Measurements from ENCODE around the gene BOLA3.

The BOLA3 gene

DNA sequence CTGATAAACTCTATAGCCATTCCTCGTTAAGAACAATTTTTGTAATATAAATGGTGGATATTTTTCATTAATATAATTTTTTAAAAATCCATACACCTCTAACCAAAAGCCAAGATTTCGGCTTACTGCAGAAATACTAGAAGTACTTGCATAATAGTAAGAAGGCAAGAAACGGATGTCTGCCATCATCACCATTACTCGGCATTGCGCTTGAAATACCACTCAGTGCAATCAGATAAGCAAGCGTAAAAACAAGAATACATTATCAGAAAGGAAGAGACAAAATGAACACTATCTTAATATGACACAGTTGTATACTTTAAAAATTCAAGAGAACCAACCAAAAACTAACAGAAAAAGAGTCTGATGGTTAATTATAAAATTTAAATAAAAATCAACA, 15.2 kb upstream of the BOLA3 start:
- peaks cover 70% of the 10 kb centered on the region for H3K36me3 ChIP-seq (replicated peaks; ENCODE audit: low read depth, low read length)
- no peak overlapping the region for H3K4me3 ChIP-seq (ENCODE audit: low read length)
- peaks cover 64% of the 10 kb centered on the region for H4K20me1 ChIP-seq (ENCODE audit: insufficient read depth, low read length)
- H3K4me2 ChIP-seq (ENCODE audit: low read length) = no peak overlapping the region
- H3K4me1 ChIP-seq (ENCODE audit: low read length) = no peaks in the 10 kb centered on the region
- no peaks in the 10 kb centered on the region for H3K27me3 ChIP-seq (ENCODE audit: low read depth, low read length)
- H2AFZ ChIP-seq (ENCODE audit: low read depth, low read length) = no peak overlapping the region
- TF ChIP-seq, protein P1, sequence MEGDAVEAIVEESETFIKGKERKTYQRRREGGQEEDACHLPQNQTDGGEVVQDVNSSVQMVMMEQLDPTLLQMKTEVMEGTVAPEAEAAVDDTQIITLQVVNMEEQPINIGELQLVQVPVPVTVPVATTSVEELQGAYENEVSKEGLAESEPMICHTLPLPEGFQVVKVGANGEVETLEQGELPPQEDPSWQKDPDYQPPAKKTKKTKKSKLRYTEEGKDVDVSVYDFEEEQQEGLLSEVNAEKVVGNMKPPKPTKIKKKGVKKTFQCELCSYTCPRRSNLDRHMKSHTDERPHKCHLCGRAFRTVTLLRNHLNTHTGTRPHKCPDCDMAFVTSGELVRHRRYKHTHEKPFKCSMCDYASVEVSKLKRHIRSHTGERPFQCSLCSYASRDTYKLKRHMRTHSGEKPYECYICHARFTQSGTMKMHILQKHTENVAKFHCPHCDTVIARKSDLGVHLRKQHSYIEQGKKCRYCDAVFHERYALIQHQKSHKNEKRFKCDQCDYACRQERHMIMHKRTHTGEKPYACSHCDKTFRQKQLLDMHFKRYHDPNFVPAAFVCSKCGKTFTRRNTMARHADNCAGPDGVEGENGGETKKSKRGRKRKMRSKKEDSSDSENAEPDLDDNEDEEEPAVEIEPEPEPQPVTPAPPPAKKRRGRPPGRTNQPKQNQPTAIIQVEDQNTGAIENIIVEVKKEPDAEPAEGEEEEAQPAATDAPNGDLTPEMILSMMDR (IDR thresholded peaks at IDR 0.05; ENCODE audit: low read depth, low read length) = no peak
- TF ChIP-seq EZH2phosphoT487 (IDR thresholded peaks at IDR 0.05; ENCODE audit: low read depth) = no peak
- H3K27ac ChIP-seq (ENCODE audit: low read length) = no peak overlapping the region
- H3K79me2 ChIP-seq (ENCODE audit: low read length) = peaks cover 97% of the 10 kb centered on the region
- H3K9me3 ChIP-seq (ENCODE audit: insufficient read depth, low read length) = no peaks in the 10 kb centered on the region
- H3K9ac ChIP-seq (ENCODE audit: low read length) = no peak overlapping the region

DNA sequence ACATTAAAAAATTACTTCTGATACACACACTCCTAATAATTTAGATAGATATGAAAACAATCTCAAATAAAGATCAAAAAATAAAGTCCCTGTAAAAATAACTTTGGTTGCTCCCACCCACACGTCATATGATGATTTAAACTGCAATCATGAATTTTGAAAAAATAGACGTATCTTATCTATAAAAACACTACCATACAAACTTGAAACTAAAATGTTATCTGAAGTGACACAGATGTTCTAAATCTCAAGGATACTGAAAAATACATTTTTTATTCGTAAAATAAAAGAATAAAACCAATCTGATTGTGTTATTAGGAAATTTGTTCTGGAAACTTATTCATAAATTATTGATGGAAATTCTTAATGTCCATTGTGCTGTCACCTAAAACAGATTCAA, 8.1 kb upstream of the BOLA3 start:
- no peaks in the 10 kb centered on the region for H3K4me1 ChIP-seq (ENCODE audit: low read length)
- H3K4me3 ChIP-seq (ENCODE audit: low read length) = no peak overlapping the region
- no peaks in the 10 kb centered on the region for H3K27me3 ChIP-seq (ENCODE audit: low read depth, low read length)
- H3K9me3 ChIP-seq (ENCODE audit: insufficient read depth, low read length) = no peaks in the 10 kb centered on the region
- peaks cover 82% of the 10 kb centered on the region for H3K36me3 ChIP-seq (replicated peaks; ENCODE audit: low read depth, low read length)
- H3K9ac ChIP-seq (ENCODE audit: low read length) = no peak overlapping the region
- H3K4me2 ChIP-seq (ENCODE audit: low read length) = no peak overlapping the region
- no peak overlapping the region for H3K27ac ChIP-seq (ENCODE audit: low read length)
- H2AFZ ChIP-seq (ENCODE audit: low read depth, low read length) = no peak overlapping the region
- H4K20me1 ChIP-seq (ENCODE audit: insufficient read depth, low read length) = peaks cover 47% of the 10 kb centered on the region
- TF ChIP-seq, protein P1 (IDR thresholded peaks at IDR 0.05; ENCODE audit: low read depth, low read length) = no peak
- no peak for TF ChIP-seq EZH2phosphoT487 (IDR thresholded peaks at IDR 0.05; ENCODE audit: low read depth)
- peaks cover 64% of the 10 kb centered on the region for H3K79me2 ChIP-seq (ENCODE audit: low read length)

DNA sequence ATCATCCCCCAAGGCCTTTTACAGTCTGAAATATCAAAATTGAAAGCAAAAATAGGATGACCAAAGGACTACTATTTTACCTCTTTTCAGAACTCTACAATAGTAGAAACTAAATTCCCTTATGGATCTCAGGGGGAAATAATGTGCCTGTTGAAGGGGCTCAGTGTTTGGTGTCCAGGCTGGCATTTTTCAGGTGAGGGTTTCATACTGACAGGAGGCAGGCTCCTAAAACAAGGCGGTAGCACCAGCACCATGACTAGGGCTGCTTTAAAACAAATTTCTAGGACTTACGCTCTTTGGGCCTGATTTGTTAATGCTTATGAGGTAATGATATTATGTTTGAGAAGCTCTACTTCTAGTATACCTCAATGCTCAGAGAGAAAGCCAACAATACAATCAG, 5.2 kb upstream of the BOLA3 start:
- Histone ChIP-seq H3K9ac (ENCODE audit: low read length) (no peak overlapping the region), H4K20me1 (ENCODE audit: insufficient read depth, low read length) (peaks cover 26% of the 10 kb centered on the region), H2AFZ (ENCODE audit: low read depth, low read length) (no peak overlapping the region), H3K4me2 (ENCODE audit: low read length) (no peak overlapping the region), H3K27me3 (ENCODE audit: low read depth, low read length) (no peaks in the 10 kb centered on the region), H3K27ac (ENCODE audit: low read length) (no peak overlapping the region), H3K9me3 (ENCODE audit: insufficient read depth, low read length) (no peaks in the 10 kb centered on the region), H3K4me3 (ENCODE audit: low read length) (no peak overlapping the region), H3K36me3 (replicated peaks; ENCODE audit: low read depth, low read length) (peaks cover 62% of the 10 kb centered on the region), H3K79me2 (ENCODE audit: low read length) (peaks cover 36% of the 10 kb centered on the region), H3K4me1 (ENCODE audit: low read length) (peaks cover 8% of the 10 kb centered on the region)
- TF ChIP-seq EZH2phosphoT487 (IDR thresholded peaks at IDR 0.05; ENCODE audit: low read depth) = no peak
- TF ChIP-seq, protein P1 (IDR thresholded peaks at IDR 0.05; ENCODE audit: low read depth, low read length) = no peak

DNA sequence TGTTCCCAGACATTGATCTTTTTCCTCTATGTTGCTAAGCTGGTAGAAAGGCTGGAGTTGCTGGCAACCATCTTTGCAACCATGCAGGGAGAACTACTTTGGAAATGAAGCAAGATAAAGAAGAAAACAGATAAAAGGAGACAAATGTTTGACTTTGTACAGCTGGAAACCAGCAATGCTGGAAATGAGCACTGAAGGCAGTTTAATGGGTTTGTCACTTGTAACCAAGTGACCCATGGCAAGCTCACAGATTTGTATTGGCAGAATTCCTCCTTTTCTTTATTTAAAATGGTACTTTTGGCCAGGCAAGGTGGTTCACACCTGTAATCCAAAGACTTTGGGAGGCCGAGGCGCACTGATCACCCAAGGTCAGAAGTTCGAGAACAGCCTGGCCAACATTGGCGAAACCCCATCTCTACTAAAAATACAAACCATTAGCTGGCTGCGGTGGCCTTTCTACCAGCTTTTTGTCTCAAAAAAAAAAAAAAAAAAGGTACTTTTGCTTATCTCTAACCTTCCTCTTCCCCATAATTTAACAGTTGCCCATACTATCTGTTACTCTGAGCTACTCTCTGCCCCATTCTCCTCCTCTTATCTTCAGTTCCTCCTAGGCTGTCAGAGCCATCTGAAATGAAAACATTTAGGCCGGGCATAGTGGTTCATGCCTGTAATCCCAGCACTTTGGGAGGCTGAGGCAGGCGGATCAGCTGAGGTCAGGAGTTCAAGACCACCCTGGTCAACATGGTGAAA, 2.0 kb upstream of the BOLA3 start:
- no peak overlapping the region for H3K4me2 ChIP-seq (ENCODE audit: low read length)

More for the DNA sequence above, 2.0 kb upstream of the BOLA3 start:
- Histone ChIP-seq H3K36me3 (replicated peaks; ENCODE audit: low read depth, low read length) (peaks cover 36% of the 10 kb centered on the region), H3K9ac (ENCODE audit: low read length) (no peak overlapping the region), H3K27me3 (ENCODE audit: low read depth, low read length) (no peaks in the 10 kb centered on the region), H3K9me3 (ENCODE audit: insufficient read depth, low read length) (no peaks in the 10 kb centered on the region), H3K79me2 (ENCODE audit: low read length) (peaks cover 29% of the 10 kb centered on the region), H3K4me3 (ENCODE audit: low read length) (no peak overlapping the region), H2AFZ (ENCODE audit: low read depth, low read length) (no peak overlapping the region), H3K4me1 (ENCODE audit: low read length) (peaks cover 14% of the 10 kb centered on the region), H3K27ac (ENCODE audit: low read length) (no peak overlapping the region), H4K20me1 (ENCODE audit: insufficient read depth, low read length) (peaks cover 18% of the 10 kb centered on the region; the same call in 1 of the 2 replicates)
- TF ChIP-seq, protein P1 (IDR thresholded peaks at IDR 0.05; ENCODE audit: low read depth, low read length) = no peak
- no peak for TF ChIP-seq EZH2phosphoT487 (IDR thresholded peaks at IDR 0.05; ENCODE audit: low read depth)

Measured in OCI-LY3 (cell line).